ENCODE results near the gene SLC26A1. TPM values are rescaled to one million over a fixed set of nuclear protein-coding genes. Genes with fewer than 3 reads are reported as not detected.

The SLC26A1 gene
- total and polyA plus RNA-seq, 12 donors = 0.06 to 0.66 (median 0.33) TPM; not detected in 8

- Histone ChIP-seq H3K4me1 (no peaks in the 10 kb centered on the region), H3K36me3 (peaks cover 0 to 92% (median 17%) of the 10 kb centered on the region in 9 donors), H3K27ac (no peak overlapping the region), H3K27me3 (no peaks in the 10 kb centered on the region), H3K4me3 (no peak overlapping the region), H3K9me3 (no peaks in the 10 kb centered on the region)
- TF ChIP-seq CTCF (IDR thresholded peaks at IDR 0.05) = no peak
- ATAC-seq (no peak), DNase-seq (peak in 1 of 2 donors; percentile 15)
- intact Hi-C loops (cut with DNase I) = loop anchor here in 1 of 10 donors (10.0 kb wide), 1 partner anchor 213 kb away; no protein-coding TSS in a partner anchor
- 95% methylated on average over 44 to 45 of the region's 45 CpGs for WGBS, 2 donors
Measured at GRCh38 chr4:957581-958313, 35.5 kb downstream of the SLC26A1 start.

- H3K36me3 ChIP-seq = peaks cover 0 to 87% (median 15%) of the 10 kb centered on the region in 9 donors
- no peak for TF ChIP-seq CTCF (IDR thresholded peaks at IDR 0.05)
- intact Hi-C loops (cut with DNase I) = loop anchor here in 1 of 10 donors (10.0 kb wide), 1 partner anchor 212 kb away; no protein-coding TSS in a partner anchor
- no peak overlapping the region for H3K27ac ChIP-seq
- no peaks in the 10 kb centered on the region for H3K4me1 ChIP-seq
- ATAC-seq = no peak
- H3K4me3 ChIP-seq = no peak overlapping the region
- H3K9me3 ChIP-seq = no peaks in the 10 kb centered on the region
- 74 to 78% methylated on average over 8 of the region's 8 CpGs for WGBS, 2 donors
- H3K27me3 ChIP-seq = no peaks in the 10 kb centered on the region
- no peak for DNase-seq
Measured at GRCh38 chr4:957231-957580, 36.0 kb downstream of the SLC26A1 start.

- intact Hi-C loops (cut with DNase I) = loop anchor here in 1 of 10 donors (10.0 kb wide), 1 partner anchor 212 kb away; no protein-coding TSS in a partner anchor
- ATAC-seq = no peak
Measured at GRCh38 chr4:956531-957230, 36.5 kb downstream of the SLC26A1 start.

More at GRCh38 chr4:956531-957230, 36.5 kb downstream of the SLC26A1 start:
- TF ChIP-seq CTCF (IDR thresholded peaks at IDR 0.05) = no peak
- no peaks in the 10 kb centered on the region for H3K4me1 ChIP-seq
- no peak overlapping the region for H3K4me3 ChIP-seq
- no peak overlapping the region for H3K27ac ChIP-seq
- peaks cover 0 to 87% (median 14%) of the 10 kb centered on the region in 9 donors for H3K36me3 ChIP-seq
- no peaks in the 10 kb centered on the region for H3K27me3 ChIP-seq
- WGBS, 2 donors = 81% methylated on average over 14 of the region's 14 CpGs
- no peak for DNase-seq
- H3K9me3 ChIP-seq = no peaks in the 10 kb centered on the region
